HUES48 (cell line): ENCODE measurements around the gene NOTUM.
A peak's percentile ranks its signal among the peaks of the same experiment; 100 is the strongest.

Source experiments
- H3K27ac ChIP-seq: one replicate; pipeline ENCODE4 v1.7.0; 2013; ENCODE audit warnings: low read depth, low read length, inconsistent platforms
- H3K27me3 ChIP-seq: 2 replicates; pipeline ENCODE4 v1.6.1; 2013; ENCODE audit warnings: mild to moderate bottlenecking, low read length; ENCODE audit not compliant: control insufficient read depth, insufficient read depth
- H3K36me3 ChIP-seq: 2 replicates; pipeline ENCODE4 v1.6.1; 2013; ENCODE audit warnings: low read length; ENCODE audit not compliant: control insufficient read depth, insufficient read depth
- H3K4me1 ChIP-seq: 2 replicates; pipeline ENCODE4 v1.6.1; 2013; ENCODE audit warnings: mild to moderate bottlenecking, low read length; ENCODE audit not compliant: control insufficient read depth, insufficient read depth
- H3K4me3 ChIP-seq: 2 replicates; pipeline ENCODE4 v1.5.1; 2013; ENCODE audit warnings: mild to moderate bottlenecking, low read depth, low read length
- H3K9ac ChIP-seq: 2 replicates; pipeline ENCODE4 v1.6.1; 2013; ENCODE audit warnings: mild to moderate bottlenecking, low read depth, low read length, moderate library complexity
- H3K9me3 ChIP-seq: 2 replicates; pipeline ENCODE4 v1.6.1; 2013; ENCODE audit warnings: low read length; ENCODE audit not compliant: control insufficient read depth, insufficient read depth

NOTUM gene

GRCh38 chr17:81995463-81996231 is 34.7 kb upstream of the NOTUM start:
- Histone ChIP-seq H3K27me3 (no peaks in the 10 kb centered on the region), H3K4me1 (peaks cover 16% of the 10 kb centered on the region), H3K36me3 (peaks cover 4% of the 10 kb centered on the region; the same call in 1 of the 2 replicates), H3K9me3 (no peaks in the 10 kb centered on the region), H3K4me3 (no peak overlapping the region), H3K27ac (no peak overlapping the region), H3K9ac (no peak overlapping the region)

DNA sequence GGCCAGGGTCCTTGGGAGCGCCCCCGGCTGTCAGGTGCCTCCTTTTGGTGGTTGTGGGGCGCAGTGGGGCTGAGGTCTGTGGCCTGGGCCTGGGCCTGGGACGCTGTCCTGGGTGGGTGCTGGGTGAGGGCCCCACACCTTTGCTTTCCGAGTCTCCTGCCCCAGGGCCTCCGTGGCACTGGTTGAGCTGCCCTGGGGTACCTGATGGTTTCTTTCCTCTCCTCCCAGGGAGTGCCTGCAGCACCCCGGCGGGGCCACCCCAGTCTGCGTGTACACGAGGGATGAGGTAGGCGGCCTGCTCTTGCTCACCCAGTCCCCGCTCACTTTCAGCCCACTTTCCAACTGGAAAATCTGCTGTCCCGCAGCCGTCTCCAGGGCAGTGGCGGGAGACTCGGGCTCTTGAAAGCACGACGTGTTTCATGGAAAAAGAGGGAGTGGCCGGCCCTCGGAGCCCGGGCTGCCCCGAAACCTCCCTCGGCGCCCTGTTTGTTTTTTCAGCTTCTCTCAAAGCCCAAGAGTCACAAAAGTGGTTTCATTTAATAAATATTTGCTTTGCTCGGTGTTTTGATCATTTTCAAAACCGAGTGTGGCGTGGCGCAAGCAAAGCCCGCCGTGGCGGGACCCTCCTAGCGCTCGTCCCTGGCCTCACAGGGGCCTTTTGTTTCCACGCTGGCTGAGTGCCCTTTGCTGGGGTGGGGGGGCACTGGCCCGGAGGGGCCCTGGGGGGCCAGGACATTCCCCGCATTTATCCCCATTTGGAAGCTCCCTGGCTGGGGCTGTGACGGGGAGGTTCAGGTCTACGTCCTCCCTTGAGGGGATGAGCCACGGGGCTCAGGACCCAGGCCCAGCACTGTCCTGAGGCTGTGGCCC is 33.8 kb upstream of the NOTUM start:
- H3K9me3 ChIP-seq = no peaks in the 10 kb centered on the region
- no peak overlapping the region for H3K9ac ChIP-seq
- H3K36me3 ChIP-seq = peaks cover 7% of the 10 kb centered on the region; the same call in 1 of the 2 replicates
- H3K4me1 ChIP-seq = peaks cover 16% of the 10 kb centered on the region
- no peaks in the 10 kb centered on the region for H3K27me3 ChIP-seq
- H3K27ac ChIP-seq = no peak overlapping the region
- H3K4me3 ChIP-seq = no peak overlapping the region

- no peak overlapping the region for H3K4me3 ChIP-seq
- H3K4me1 ChIP-seq = peaks cover 16% of the 10 kb centered on the region
- H3K27ac ChIP-seq = no peak overlapping the region
- H3K9ac ChIP-seq = no peak overlapping the region
- H3K27me3 ChIP-seq = no peaks in the 10 kb centered on the region
- peaks cover 7% of the 10 kb centered on the region; the same call in 1 of the 2 replicates for H3K36me3 ChIP-seq
- H3K9me3 ChIP-seq = no peaks in the 10 kb centered on the region
Measured at GRCh38 chr17:81993729-81994592, 33.0 kb upstream of the NOTUM start.

GRCh38 chr17:81992306-81993102 is 31.5 kb upstream of the NOTUM start:
- peaks cover 16% of the 10 kb centered on the region for H3K4me1 ChIP-seq
- H3K27ac ChIP-seq = peak overlapping the region; percentile 64
- H3K36me3 ChIP-seq = peaks cover 8% of the 10 kb centered on the region; the same call in 1 of the 2 replicates
- H3K9ac ChIP-seq = no peak overlapping the region
- no peaks in the 10 kb centered on the region for H3K27me3 ChIP-seq
- H3K9me3 ChIP-seq = no peaks in the 10 kb centered on the region
- H3K4me3 ChIP-seq = no peak overlapping the region

GRCh38 chr17:81991684-81992305 is 30.8 kb upstream of the NOTUM start:
- Histone ChIP-seq H3K36me3 (peaks cover 9% of the 10 kb centered on the region; the same call in 1 of the 2 replicates), H3K4me3 (no peak overlapping the region), H3K9ac (no peak overlapping the region), H3K27me3 (no peaks in the 10 kb centered on the region), H3K27ac (peak overlapping the region; percentile 64), H3K9me3 (no peaks in the 10 kb centered on the region), H3K4me1 (peaks cover 16% of the 10 kb centered on the region)

DNA sequence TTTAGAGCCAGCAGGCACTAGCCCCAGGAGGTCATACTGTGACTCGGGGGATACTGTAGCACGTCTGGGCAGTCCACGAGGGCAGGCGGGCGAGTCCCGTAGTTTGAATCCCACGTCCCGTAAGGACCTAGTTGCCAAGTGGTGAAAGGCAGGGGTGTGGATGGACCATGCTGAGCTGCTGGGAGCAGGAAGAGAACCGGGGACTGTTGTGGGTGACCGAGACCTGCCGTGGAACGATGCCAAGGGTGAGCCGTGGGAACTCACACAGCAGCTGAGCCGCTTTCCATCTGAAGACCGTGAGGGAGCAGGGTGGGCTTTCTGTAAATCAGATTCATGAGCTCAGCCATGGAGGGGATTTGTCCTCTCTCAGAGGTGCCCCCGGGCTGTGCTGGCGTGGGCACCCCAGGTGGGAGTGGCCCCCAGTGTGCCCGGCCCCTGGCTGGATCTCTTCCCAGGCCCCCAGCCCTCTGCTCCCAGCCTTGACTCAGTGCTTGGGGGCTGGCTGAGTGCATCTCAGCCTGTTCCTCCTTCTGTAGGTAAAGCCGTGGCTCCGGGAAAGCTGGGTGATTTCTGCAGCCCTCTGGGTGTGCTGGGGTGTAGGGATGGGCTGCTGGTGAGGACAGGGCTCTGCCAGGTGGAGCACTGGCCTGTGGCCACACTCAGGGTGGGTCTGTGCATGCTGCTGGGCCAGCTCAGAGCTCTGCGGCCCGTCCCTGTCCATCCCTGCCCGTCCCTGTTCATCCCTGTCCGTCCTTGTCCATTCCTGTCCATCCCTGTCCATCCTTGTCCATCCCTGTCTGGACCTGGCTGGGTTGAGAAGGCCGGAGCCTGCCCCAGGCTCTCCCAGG is 30.1 kb upstream of the NOTUM start:
- no peak overlapping the region for H3K9ac ChIP-seq
- H3K27ac ChIP-seq = no peak overlapping the region
- no peak overlapping the region for H3K4me3 ChIP-seq
- H3K27me3 ChIP-seq = no peaks in the 10 kb centered on the region
- H3K9me3 ChIP-seq = no peaks in the 10 kb centered on the region
- peaks cover 14% of the 10 kb centered on the region for H3K36me3 ChIP-seq
- H3K4me1 ChIP-seq = peaks cover 16% of the 10 kb centered on the region

- Histone ChIP-seq H3K36me3 (peaks cover 34% of the 10 kb centered on the region), H3K27ac (no peak overlapping the region), H3K4me1 (peaks cover 9% of the 10 kb centered on the region), H3K9me3 (no peaks in the 10 kb centered on the region), H3K4me3 (no peak overlapping the region), H3K9ac (no peak overlapping the region), H3K27me3 (no peaks in the 10 kb centered on the region)
Measured at GRCh38 chr17:81987161-81987770, 26.3 kb upstream of the NOTUM start.

- H3K9me3 ChIP-seq = no peaks in the 10 kb centered on the region
- no peak overlapping the region for H3K9ac ChIP-seq
- no peak overlapping the region for H3K27ac ChIP-seq
- peaks cover 3% of the 10 kb centered on the region for H3K4me1 ChIP-seq
- no peak overlapping the region for H3K4me3 ChIP-seq
- H3K27me3 ChIP-seq = no peaks in the 10 kb centered on the region
- peaks cover 35% of the 10 kb centered on the region for H3K36me3 ChIP-seq
Measured at GRCh38 chr17:81986606-81987005, 25.6 kb upstream of the NOTUM start.

- no peak overlapping the region for H3K4me3 ChIP-seq
- H3K27me3 ChIP-seq = no peaks in the 10 kb centered on the region
- peaks cover 40% of the 10 kb centered on the region for H3K36me3 ChIP-seq
- H3K9ac ChIP-seq = no peak overlapping the region
- no peaks in the 10 kb centered on the region for H3K4me1 ChIP-seq
- H3K9me3 ChIP-seq = no peaks in the 10 kb centered on the region
- H3K27ac ChIP-seq = no peak overlapping the region
Measured at GRCh38 chr17:81984773-81985410, 23.9 kb upstream of the NOTUM start.
